Left ventricle myocardium inferior (tissue), 1 donor: Measurements from ENCODE around the gene RBL1. TPM values are rescaled to one million over a fixed set of nuclear protein-coding genes. Genes with fewer than 3 reads are reported as not detected.

Experiments
- DNase-seq: peaks from one replicate; pipeline ENCODE4 v3.0.0-alpha.2; 2020
- H3K27ac ChIP-seq: fragments of 200-600 bp; replicated peaks from 2 replicates; pipeline ENCODE4 v1.8.0; 2021
- H3K27me3 ChIP-seq: fragments of 200-600 bp; 2 replicates; pipeline ENCODE4 v1.8.0; 2021; ENCODE audit warnings: low read depth
- H3K36me3 ChIP-seq: fragments of 200-600 bp; 2 replicates; pipeline ENCODE4 v1.8.0; 2021
- H3K4me1 ChIP-seq: fragments of 200-600 bp; 2 replicates; pipeline ENCODE4 v1.8.0; 2021
- H3K4me3 ChIP-seq: fragments of 200-600 bp; 2 replicates; pipeline ENCODE4 v1.8.0; 2021; ENCODE audit warnings: mild to moderate bottlenecking, moderate library complexity
- H3K9me3 ChIP-seq: fragments of 200-600 bp; replicated peaks from 2 replicates; pipeline ENCODE4 v1.8.0; 2021
- intact Hi-C: fragments of 100-400 bp; cut with micrococcal nuclease; formaldehyde crosslinking; loops from one replicate; pipeline ENCODE4 v1.11.0; 2022
- total RNA-seq: library from RNA; stranded (reverse); fragmentation: NEBNext Ultra II Directional; extraction: Animal tissue kit (Norgen Biotek cat#: 25700); gene quantifications from one replicate; pipeline ENCODE4 v1.2.1, GENCODE V29; 2021
- TF ChIP-seq, protein P1 (sequence below): fragments of 200-600 bp; IDR thresholded peaks from 2 replicates; pipeline ENCODE4 v1.8.0; 2021; ENCODE audit warnings: antibody characterized with exemption, mild to moderate bottlenecking, borderline replicate concordance
- donor health status: DM: no; HTN: yes; CAD: no; lungs with severe emphysema.

Gene RBL1
- total RNA-seq, 1 donor from 2014 or later: 4.7 TPM

DNA sequence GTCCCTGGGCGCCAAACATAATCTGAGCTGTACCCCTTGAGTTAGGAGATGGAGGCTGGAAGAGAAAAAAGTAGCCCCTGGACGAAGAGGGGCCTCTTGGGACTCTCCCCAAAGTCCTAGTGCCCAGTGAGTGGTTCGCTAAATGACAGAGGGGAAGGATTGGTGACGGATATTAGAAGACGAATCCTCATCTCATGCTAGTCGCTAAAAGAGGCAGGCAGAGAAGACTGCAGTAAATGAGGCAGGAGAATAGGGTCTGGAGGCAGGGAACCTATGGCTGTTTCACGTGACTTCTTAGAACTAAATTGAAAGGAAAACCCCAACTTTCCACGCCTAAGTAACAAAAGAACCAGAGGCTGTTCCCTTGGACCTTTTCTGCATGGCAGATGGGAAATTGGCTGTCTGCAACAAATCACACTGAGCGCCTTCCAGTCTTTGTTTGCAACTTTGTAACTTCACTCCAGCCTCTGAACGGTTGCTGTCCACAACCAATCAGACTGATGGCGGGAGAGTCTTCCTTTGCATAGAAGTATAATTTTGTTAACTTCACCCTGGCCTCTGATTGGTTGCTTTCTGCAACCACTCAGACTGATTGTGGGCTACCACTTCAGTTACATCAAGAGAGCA lies 731 bp upstream of the RBL1 start:
- TF ChIP-seq, protein P1, sequence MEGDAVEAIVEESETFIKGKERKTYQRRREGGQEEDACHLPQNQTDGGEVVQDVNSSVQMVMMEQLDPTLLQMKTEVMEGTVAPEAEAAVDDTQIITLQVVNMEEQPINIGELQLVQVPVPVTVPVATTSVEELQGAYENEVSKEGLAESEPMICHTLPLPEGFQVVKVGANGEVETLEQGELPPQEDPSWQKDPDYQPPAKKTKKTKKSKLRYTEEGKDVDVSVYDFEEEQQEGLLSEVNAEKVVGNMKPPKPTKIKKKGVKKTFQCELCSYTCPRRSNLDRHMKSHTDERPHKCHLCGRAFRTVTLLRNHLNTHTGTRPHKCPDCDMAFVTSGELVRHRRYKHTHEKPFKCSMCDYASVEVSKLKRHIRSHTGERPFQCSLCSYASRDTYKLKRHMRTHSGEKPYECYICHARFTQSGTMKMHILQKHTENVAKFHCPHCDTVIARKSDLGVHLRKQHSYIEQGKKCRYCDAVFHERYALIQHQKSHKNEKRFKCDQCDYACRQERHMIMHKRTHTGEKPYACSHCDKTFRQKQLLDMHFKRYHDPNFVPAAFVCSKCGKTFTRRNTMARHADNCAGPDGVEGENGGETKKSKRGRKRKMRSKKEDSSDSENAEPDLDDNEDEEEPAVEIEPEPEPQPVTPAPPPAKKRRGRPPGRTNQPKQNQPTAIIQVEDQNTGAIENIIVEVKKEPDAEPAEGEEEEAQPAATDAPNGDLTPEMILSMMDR: no peak
- no peaks in the 10 kb centered on the region for H3K36me3 ChIP-seq
- H3K9me3 ChIP-seq: no peaks in the 10 kb centered on the region
- DNase-seq: no peak
- no peaks in the 10 kb centered on the region for H3K27me3 ChIP-seq
- H3K4me3 ChIP-seq: peak overlapping the region; percentile 94
- H3K27ac ChIP-seq: peak overlapping the region; percentile 57
- peaks cover 22% of the 10 kb centered on the region for H3K4me1 ChIP-seq
- intact Hi-C loops: no loop called here

DNA sequence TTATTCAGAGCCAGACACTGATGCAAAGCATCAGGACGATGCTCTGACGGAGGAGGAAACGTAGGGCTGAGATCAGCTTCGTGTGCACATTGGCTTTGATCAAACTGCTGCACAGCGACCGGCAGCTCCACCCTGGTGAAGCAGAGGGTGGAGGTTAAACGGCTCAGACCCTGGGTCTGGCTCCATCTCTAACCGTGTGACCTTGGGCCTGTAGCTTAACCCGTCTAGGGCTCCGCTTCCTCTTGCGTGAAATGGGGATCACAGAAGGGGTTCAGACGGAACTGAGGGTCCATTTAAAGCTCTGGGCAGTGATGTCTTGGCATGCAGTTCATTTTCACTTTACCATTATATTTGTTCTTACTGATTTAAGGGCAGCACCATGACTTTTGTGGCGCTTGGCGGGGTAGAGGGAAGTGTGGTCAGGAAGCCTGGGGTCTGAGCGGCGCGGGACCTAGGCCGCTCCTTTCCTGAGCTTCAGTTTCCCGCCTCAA lies 644 bp downstream of the RBL1 start:
- peaks cover 22% of the 10 kb centered on the region for H3K4me1 ChIP-seq
- H3K27ac ChIP-seq: peak overlapping the region; percentile 57
- intact Hi-C loops: no loop called here
- H3K27me3 ChIP-seq: no peaks in the 10 kb centered on the region
- H3K36me3 ChIP-seq: no peaks in the 10 kb centered on the region
- TF ChIP-seq, protein P1: no peak
- no peaks in the 10 kb centered on the region for H3K9me3 ChIP-seq
- DNase-seq: no peak
- peak overlapping the region; percentile 94 for H3K4me3 ChIP-seq

DNA sequence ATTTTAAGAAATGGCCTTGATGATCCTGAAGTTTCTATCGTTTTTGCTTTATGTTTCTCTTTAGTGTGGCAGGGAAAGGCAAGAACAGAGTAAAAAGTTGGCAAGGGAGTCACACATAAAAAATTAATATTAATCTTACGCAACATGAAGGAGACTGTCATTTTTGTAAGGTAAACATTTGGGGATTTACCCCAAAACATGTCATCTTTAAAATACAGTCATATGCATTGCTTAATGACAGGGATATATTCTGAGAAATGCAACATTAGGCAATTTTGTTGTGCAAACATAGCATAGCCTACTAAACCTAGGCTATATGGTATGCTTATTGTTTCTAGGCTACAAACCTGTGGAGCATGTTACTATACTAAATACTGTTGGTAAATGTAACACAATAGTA lies 5.4 kb downstream of the RBL1 start:
- TF ChIP-seq, protein P1: no peak
- Histone ChIP-seq H3K27me3 (no peaks in the 10 kb centered on the region), H3K36me3 (peaks cover 14% of the 10 kb centered on the region), H3K4me3 (no peak overlapping the region), H3K4me1 (peaks cover 10% of the 10 kb centered on the region), H3K9me3 (no peaks in the 10 kb centered on the region), H3K27ac (no peak overlapping the region)
- intact Hi-C loops: no loop called here
- no peak for DNase-seq

DNA sequence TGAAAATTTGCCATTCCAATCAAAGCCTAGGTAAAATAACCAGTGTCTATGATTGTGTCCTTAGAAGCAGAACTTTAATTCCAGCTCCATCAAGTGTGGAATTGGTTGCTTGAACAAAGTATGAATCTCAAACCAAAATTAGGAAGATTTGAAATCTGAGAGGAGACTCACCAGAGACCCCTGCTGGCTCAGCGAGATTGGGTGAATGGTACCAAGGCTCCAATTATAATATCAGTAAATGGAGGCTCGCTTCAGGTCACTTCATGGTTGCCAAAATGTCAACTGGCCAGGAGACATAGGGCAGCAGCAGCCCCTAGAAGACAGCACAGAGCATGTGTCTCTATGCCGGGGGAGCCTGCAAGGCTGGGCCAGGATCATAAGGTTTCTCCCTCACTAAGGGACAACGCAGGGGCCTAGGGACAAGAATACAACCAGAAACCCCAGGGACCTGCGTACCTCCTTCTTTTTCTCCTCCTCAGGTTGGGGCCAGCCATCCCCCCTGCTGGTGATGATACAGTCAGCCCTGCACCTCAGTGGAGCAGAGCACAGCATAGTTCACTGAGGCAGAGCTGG lies 14.0 kb downstream of the RBL1 start:
- intact Hi-C loops: no loop called here
- H3K27ac ChIP-seq: no peak overlapping the region
- H3K27me3 ChIP-seq: no peaks in the 10 kb centered on the region
- H3K4me1 ChIP-seq: no peaks in the 10 kb centered on the region
- H3K9me3 ChIP-seq: no peaks in the 10 kb centered on the region
- peaks cover 15% of the 10 kb centered on the region for H3K36me3 ChIP-seq
- TF ChIP-seq, protein P1: peak; percentile 19
- H3K4me3 ChIP-seq: no peak overlapping the region
- no peak for DNase-seq

DNA sequence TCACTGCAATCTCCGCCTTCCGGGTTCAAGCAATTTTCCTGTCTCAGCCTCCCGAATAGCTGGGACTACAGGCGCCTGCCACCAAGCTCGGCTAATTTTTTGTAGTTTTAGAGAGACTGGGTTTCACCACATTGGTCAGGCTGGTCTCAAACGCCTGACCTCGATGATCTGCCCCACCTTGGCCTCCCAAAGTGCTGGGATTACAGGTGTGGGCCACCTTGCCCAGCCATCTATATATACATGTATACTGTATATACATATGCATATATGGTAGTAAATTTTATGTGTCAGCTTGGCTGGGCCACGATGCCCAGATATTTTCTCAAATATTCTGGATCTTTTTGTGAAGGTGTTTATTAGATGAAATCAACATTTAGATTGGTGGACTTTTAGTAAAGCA lies 18.8 kb downstream of the RBL1 start:
- Histone ChIP-seq H3K4me1 (peaks cover 5% of the 10 kb centered on the region), H3K27me3 (no peaks in the 10 kb centered on the region), H3K9me3 (peaks cover 14% of the 10 kb centered on the region), H3K36me3 (peaks cover 4% of the 10 kb centered on the region), H3K27ac (no peak overlapping the region), H3K4me3 (no peak overlapping the region)
- no peak for DNase-seq
- intact Hi-C loops: no loop called here
- TF ChIP-seq, protein P1: no peak
